GM12878 (cell line): ENCODE measurements around the gene SPATA2. TPM values are rescaled to one million over a fixed set of nuclear protein-coding genes. Genes with fewer than 3 reads are reported as not detected.
A peak's percentile ranks its signal among the peaks of the same experiment; 100 is the strongest.

Source experiments
- CHD2 ChIP-seq: IDR thresholded peaks from 2 replicates; pipeline ENCODE4 v1.6.1; 2011; ENCODE audit warnings: low read depth, low read length, improper control_type of control experiment, borderline replicate concordance
- CTCF ChIP-seq, 3 experiments: IDR thresholded peaks in 2 of 3; conservative IDR thresholded peaks in 1 of 3; 2 replicates each; pipeline ENCODE4 v1.5.1; 2011; ENCODE audit warnings: low read depth in 3 of 3, low read length in 3 of 3, mild to moderate bottlenecking in 3 of 3, control low read depth in 2 of 3, moderate library complexity in 2 of 3, inconsistent platforms in 1 of 3, mixed read lengths in 1 of 3; ENCODE audit not compliant: control insufficient read depth in 2 of 3, insufficient read depth in 1 of 3; ENCODE audit errors: extremely low read depth in 1 of 3
- EGR1 ChIP-seq, 2 experiments: IDR thresholded peaks; 1 replicate in 1 of 2; 2 replicates in 1 of 2; pipeline ENCODE4 v1.6.1; 2011 to 2012; ENCODE audit warnings: low read depth in 2 of 2, low read length in 2 of 2, borderline replicate concordance in 1 of 2, mild to moderate bottlenecking in 1 of 2, moderate library complexity in 1 of 2
- ETV6 ChIP-seq, 2 experiments: fragments of 450-650 bp in 1 of 2; IDR thresholded peaks in 1 of 2; conservative IDR thresholded peaks in 1 of 2; 2 replicates each; pipeline ENCODE4 v1.6.1; 2014; ENCODE audit warnings: antibody characterized with exemption in 1 of 2, borderline replicate concordance in 1 of 2, low read depth in 1 of 2, mild to moderate bottlenecking in 1 of 2, moderate library complexity in 1 of 2
- MYB ChIP-seq: fragments of 150-350 bp; IDR thresholded peaks from 2 replicates; pipeline ENCODE4 v1.6.1; 2014; ENCODE audit warnings: mild to moderate bottlenecking, low read depth, low read length, borderline replicate concordance
- NRF1 ChIP-seq: conservative IDR thresholded peaks from 2 replicates; pipeline ENCODE4 v1.6.1; 2011; ENCODE audit warnings: mild to moderate bottlenecking, low read depth, low read length, improper control_type of control experiment
- PAX5 ChIP-seq: IDR thresholded peaks from 2 replicates; pipeline ENCODE4 v1.6.1; 2011; ENCODE audit warnings: low read depth, low read length, borderline replicate concordance
- POLR2AphosphoS5 ChIP-seq: IDR thresholded peaks from 2 replicates; pipeline ENCODE4 v1.6.1; 2011; ENCODE audit warnings: mild to moderate bottlenecking, low read length, inconsistent platforms
- RAD51 ChIP-seq: fragments of 450-650 bp; IDR thresholded peaks from 2 replicates; pipeline ENCODE4 v1.6.1; 2016; ENCODE audit warnings: moderate library complexity, mild to moderate bottlenecking, inconsistent platforms
- RELB ChIP-seq: fragments of 450-650 bp; IDR thresholded peaks from 2 replicates; pipeline ENCODE4 v1.6.1; 2017; ENCODE audit warnings: low read depth, mild to moderate bottlenecking, moderate library complexity
- RFX5 ChIP-seq: IDR thresholded peaks from 2 replicates; pipeline ENCODE4 v1.6.1; 2011; ENCODE audit warnings: low read depth, low read length, improper control_type of control experiment
- SIN3A ChIP-seq: IDR thresholded peaks from 2 replicates; pipeline ENCODE4 v1.6.1; 2012; ENCODE audit warnings: low read depth, low read length, improper control_type of control experiment
- SMAD1 ChIP-seq: fragments of 450-650 bp; IDR thresholded peaks from 2 replicates; pipeline ENCODE4 v1.6.1; 2018; ENCODE audit warnings: mild to moderate bottlenecking, low read depth; ENCODE audit not compliant: partially characterized antibody
- SP1 ChIP-seq: IDR thresholded peaks from one replicate; pipeline ENCODE4 v1.6.1; 2011; ENCODE audit warnings: low read depth, low read length
- SREBF1 ChIP-seq: IDR thresholded peaks from 2 replicates; pipeline ENCODE4 v1.6.1; 2012; ENCODE audit warnings: mild to moderate bottlenecking, low read length
- polyA plus RNA-seq, 11 experiments: library from polyadenylated mRNA; depleted of rRNA in 4 of 11; unstranded in 6 of 11; stranded (reverse) in 5 of 11; fragments of >200 nt; fragmentation: Nextera tagmentation in 4 of 11; fragmentation: Illumina TruSeq in 1 of 11; extraction: Ambion mirVana in 4 of 11; extraction: Trizol in 1 of 11; gene quantifications; 1 replicate in 1 of 11; 2 replicates in 10 of 11; pipeline versions ENCODE4 v1.2.1 to v1.2.3, GENCODE V29; 2011 to 2016; ENCODE audit warnings: inconsistent platforms in 2 of 11, missing spikeins in 2 of 11, low read depth in 1 of 11
- total RNA-seq, 4 experiments: library from RNA; depleted of rRNA in 3 of 4; stranded (reverse); fragments of >200 nt in 3 of 4; fragmentation: Illumina TruSeq in 1 of 4; extraction: Trizol in 1 of 4; gene quantifications; 2 replicates each; pipeline versions ENCODE4 v1.2.1 to v1.2.3, GENCODE V29; 2013 to 2021
- TF ChIP-seq, protein P1 (sequence below): fragments of 450-650 bp; IDR thresholded peaks from 2 replicates; pipeline ENCODE4 v1.6.1; 2017; ENCODE audit warnings: antibody characterized with exemption, mild to moderate bottlenecking, moderate library complexity
- TF ChIP-seq, protein P2 (sequence below): fragments of 450-650 bp; IDR thresholded peaks from 2 replicates; pipeline ENCODE4 v1.6.1; 2017; ENCODE audit warnings: mild to moderate bottlenecking
- TF ChIP-seq, protein P3 (sequence below): IDR thresholded peaks from 2 replicates; pipeline ENCODE4 v1.6.1; 2012; ENCODE audit warnings: low read depth, low read length, improper control_type of control experiment

The SPATA2 gene
- total and polyA plus RNA-seq, 10 of the 15 experiments (the other 5 are each of a cell fraction or from before 2014, with no cell fraction given), result 0.93 to 11.7 (median 5.6) TPM

- 0 out of 2 replicates have a peak, but pooled peaks have one; percentile 23 for TF ChIP-seq CHD2
- no peak for TF ChIP-seq SMAD1
- TF ChIP-seq PAX5, result no peak
- TF ChIP-seq RELB, result peak; percentile 54; the same call in 1 of the 2 replicates
- 0 out of 4 replicates have a peak, but pooled peaks of 1 of the 2 experiments have one; percentile 11 for TF ChIP-seq ETV6 (conservative IDR thresholded peaks at IDR 0.05 in 1 of 2, IDR thresholded peaks at IDR 0.05 in 1 of 2; ENCODE audit: borderline replicate concordance in 1 of 2, low read depth in 1 of 2)
- TF ChIP-seq SREBF1, result no peak
- TF ChIP-seq, protein P1, sequence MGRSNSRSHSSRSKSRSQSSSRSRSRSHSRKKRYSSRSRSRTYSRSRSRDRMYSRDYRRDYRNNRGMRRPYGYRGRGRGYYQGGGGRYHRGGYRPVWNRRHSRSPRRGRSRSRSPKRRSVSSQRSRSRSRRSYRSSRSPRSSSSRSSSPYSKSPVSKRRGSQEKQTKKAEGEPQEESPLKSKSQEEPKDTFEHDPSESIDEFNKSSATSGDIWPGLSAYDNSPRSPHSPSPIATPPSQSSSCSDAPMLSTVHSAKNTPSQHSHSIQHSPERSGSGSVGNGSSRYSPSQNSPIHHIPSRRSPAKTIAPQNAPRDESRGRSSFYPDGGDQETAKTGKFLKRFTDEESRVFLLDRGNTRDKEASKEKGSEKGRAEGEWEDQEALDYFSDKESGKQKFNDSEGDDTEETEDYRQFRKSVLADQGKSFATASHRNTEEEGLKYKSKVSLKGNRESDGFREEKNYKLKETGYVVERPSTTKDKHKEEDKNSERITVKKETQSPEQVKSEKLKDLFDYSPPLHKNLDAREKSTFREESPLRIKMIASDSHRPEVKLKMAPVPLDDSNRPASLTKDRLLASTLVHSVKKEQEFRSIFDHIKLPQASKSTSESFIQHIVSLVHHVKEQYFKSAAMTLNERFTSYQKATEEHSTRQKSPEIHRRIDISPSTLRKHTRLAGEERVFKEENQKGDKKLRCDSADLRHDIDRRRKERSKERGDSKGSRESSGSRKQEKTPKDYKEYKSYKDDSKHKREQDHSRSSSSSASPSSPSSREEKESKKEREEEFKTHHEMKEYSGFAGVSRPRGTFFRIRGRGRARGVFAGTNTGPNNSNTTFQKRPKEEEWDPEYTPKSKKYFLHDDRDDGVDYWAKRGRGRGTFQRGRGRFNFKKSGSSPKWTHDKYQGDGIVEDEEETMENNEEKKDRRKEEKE, result no peak
- peak; percentile 61 to 68 for TF ChIP-seq EGR1 (IDR thresholded peaks at IDR 0.05; ENCODE audit: borderline replicate concordance in 1 of 2, low read depth in 2 of 2, low read length in 2 of 2)
- TF ChIP-seq SP1, result no peak
- no peak for TF ChIP-seq RFX5
- TF ChIP-seq, protein P2, sequence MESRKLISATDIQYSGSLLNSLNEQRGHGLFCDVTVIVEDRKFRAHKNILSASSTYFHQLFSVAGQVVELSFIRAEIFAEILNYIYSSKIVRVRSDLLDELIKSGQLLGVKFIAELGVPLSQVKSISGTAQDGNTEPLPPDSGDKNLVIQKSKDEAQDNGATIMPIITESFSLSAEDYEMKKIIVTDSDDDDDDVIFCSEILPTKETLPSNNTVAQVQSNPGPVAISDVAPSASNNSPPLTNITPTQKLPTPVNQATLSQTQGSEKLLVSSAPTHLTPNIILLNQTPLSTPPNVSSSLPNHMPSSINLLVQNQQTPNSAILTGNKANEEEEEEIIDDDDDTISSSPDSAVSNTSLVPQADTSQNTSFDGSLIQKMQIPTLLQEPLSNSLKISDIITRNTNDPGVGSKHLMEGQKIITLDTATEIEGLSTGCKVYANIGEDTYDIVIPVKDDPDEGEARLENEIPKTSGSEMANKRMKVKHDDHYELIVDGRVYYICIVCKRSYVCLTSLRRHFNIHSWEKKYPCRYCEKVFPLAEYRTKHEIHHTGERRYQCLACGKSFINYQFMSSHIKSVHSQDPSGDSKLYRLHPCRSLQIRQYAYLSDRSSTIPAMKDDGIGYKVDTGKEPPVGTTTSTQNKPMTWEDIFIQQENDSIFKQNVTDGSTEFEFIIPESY, result no peak
- TF ChIP-seq POLR2AphosphoS5, result peak; percentile 78
- no peak for TF ChIP-seq SIN3A
- TF ChIP-seq CTCF (IDR thresholded peaks at IDR 0.05 in 2 of 3, conservative IDR thresholded peaks at IDR 0.05 in 1 of 3; ENCODE audit: control insufficient read depth in 2 of 3, extremely low read depth in 1 of 3, insufficient read depth in 1 of 3, low read depth in 3 of 3, low read length in 3 of 3), result no peak
- TF ChIP-seq RAD51, result no peak
- TF ChIP-seq NRF1, result no peak
- TF ChIP-seq, protein P3, sequence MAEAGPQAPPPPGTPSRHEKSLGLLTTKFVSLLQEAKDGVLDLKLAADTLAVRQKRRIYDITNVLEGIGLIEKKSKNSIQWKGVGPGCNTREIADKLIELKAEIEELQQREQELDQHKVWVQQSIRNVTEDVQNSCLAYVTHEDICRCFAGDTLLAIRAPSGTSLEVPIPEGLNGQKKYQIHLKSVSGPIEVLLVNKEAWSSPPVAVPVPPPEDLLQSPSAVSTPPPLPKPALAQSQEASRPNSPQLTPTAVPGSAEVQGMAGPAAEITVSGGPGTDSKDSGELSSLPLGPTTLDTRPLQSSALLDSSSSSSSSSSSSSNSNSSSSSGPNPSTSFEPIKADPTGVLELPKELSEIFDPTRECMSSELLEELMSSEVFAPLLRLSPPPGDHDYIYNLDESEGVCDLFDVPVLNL, result no peak
- TF ChIP-seq MYB, result no peak
Measured at GRCh38 chr20:49915380-49916145, at the start of gene SPATA2 (continued).
